ENCODE data around the gene NR2E1.

NR2E1 gene

DNA sequence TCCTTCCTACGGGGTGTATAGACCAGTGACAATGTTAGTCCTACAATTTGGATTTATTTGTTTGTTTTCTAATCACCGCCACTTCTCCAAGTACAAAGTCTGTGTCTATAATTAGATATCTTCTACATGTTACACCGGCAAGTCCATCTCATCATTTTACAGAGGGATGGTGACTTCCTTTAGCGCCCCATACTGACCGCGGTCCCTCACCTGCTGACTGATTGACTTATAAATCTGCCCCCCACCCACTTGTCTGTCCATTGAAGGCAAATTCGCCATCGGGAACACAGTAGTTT is 8.9 kb upstream of the NR2E1 start:
- no peak for DNase-seq

GRCh38 chr6:108157234-108157980 is 8.4 kb upstream of the NR2E1 start:
- DNase-seq: no peak

GRCh38 chr6:108157981-108158525 is 7.8 kb upstream of the NR2E1 start:
- no peak for DNase-seq

DNA sequence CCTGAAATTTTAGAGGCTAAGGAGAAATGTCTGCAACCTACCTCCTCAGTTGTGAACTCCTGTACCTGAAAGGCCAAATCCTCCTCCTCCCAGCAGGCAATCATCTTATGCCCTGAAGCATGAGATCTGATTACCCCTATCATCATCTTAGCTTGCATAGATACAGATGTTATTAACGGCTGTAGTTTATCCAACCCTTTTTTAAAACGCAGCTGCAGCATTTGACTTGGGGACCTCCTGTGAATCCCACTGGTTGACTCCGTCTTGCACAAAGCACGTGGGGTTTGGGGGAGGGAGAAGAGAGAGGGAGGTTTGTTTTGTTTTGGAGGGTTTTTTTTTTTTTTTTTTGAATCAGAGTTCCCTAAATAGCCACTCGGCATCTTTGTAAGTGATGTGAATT is 5.8 kb upstream of the NR2E1 start:
- DNase-seq: no peak

GRCh38 chr6:108161724-108162282 is 4.0 kb upstream of the NR2E1 start:
- no peak for DNase-seq

DNA sequence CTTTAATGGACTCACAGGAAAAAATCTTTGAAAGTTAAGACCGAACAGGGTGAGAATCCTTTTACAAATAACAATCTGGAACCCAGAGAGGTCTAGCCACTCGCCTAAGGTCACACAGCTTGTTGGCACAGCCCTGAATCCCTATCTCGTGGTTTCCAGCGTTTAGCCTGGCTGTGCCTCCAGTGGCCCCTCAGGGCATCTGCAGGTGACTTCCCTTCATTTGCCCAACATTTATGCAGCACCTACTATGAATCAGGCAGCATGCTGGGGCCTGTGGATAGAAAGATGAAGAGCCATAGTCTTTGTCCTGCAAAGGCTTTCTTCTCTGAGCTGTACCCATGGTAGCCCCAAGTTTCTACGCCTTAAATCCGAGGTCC is 2.6 kb upstream of the NR2E1 start:
- DNase-seq: no peak

GRCh38 chr6:108163644-108164542 is 1.9 kb upstream of the NR2E1 start:
- DNase-seq: no peak

DNA sequence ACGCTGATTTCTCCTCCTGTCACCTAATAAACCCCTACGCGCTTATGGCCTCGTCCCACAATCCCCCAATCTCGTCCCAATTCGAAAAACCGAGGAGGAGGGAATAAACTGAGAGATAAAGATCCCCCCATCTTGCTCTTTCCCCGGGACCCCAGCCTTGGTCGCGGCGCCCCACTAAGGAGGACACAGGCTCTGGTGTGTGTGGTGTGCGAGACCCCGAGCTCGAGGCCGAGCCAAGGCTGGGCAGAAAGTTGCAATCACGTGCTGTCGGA is 1.3 kb upstream of the NR2E1 start:
- DNase-seq: no peak

DNA sequence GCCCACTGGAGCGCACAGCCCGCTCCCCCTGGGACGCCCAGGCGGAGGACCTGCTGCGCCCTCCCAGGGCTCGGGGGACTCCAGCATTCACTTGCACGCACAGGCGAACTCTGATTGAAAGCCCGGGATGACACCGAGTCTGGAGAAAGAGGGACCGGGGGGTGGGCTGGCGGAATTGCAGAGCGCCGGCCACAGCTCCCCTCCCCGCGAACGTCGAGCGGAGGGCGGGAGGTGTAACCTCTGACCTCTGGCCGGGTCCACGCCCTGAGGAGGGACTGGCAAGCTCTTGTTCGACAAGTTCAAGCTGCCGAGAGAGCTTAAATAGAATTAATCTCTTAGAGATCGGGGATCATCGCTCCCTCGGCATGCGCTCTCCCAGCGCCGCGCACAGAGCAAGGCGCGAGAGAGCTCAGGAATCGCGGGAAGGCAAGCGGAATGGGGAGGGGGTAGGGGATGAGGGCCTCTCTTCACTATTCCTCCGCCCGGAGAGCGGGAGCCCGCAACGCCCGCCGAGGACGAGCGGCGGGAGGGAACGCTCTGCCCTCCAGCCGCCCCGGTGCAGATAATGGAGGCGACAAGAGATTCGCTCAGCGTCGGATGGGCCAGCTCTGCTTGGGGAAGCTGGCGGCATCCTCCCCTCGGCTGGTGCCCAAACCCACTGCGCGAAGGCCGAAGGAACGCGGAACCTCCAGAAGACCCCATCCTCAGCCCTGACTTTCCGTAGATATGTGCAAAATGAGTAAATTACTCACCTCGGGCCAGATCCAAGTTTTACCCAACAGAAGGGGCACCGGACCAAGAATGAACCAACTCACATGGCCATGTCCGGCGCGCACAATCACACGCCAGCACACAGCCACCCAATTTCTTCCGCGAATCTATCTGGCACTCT is 761 bp upstream of the NR2E1 start:
- no peak for DNase-seq

- DNase-seq: no peak
Observed at GRCh38 chr6:108166664-108167448, 1.0 kb downstream of the NR2E1 start.

DNA sequence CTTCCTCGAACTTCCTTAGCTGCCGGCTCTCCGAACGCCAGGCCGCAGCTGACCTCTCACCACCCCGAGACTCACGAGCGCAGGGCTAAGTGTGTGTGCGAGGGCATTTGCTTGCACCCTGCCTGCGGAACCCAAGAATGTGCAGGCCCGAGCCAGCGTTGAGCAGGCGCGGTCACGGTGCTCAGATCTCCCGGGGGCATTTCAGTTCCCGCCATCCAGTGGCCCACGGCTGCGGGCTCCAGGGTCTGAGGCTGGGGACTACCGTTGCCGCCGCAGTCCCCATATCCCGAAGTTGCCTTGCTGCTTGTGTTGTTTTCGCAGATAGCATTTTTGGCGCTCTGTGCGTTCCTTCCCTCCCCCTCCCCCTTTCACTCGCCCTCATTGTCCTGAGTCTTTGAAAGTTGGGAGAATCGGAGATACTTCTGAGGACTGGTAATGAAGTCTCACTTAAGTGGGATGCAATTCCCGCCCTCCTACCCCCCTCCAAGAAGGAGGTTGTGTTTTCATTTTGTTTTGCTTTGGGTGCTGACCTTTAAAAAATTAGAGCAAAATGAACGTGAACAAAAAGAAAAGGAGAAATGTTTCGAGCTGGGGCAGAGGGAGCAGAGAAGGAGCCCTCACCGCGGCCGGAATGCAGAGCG is 1.7 kb downstream of the NR2E1 start:
- no peak for DNase-seq

- no peak for DNase-seq
Observed at GRCh38 chr6:108168090-108168463, 2.3 kb downstream of the NR2E1 start.

- DNase-seq: no peak
Observed at GRCh38 chr6:108168501-108169463, 3.0 kb downstream of the NR2E1 start.

DNA sequence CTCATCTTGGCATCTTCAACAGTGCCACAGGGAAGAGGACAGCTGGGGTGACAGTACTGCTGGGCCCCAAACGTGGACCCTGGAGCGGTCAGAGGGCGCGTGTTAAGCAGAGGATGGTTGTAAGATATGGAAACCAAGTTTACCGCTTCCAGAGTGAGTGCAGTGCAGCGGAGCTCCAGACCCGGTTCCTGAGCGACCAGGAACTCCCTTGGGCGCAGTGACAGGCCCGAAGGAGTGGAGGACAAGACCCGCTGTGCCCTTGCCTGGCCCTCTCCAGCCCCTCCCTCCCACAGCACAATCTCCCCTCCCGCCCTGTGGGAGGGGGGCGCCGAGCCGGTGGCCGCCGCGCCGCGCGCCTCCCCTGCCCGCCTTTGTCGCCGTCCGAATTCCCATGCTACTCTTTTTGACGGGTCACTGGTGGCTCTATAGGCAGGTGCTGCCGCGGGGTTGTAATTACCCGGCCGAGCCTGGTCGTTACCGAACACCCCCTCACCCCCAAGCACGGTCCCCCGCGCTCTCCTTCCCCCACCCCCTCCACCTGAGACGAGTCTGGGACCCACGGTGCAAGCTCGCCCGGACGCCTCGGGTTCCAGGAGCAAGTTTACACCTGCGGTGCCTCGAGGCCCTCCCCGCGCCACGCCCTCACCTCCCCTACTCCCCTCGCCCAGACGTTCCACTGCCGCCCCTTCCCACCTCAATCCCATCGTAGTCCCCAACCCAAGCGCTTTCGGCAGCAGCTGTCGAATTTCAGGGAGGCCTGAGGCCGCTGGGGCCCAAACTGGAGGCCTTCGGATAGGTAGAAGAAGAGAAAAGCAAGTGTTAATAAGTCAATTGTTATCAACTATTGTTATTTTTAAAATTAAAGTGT is 3.9 kb downstream of the NR2E1 start:
- no peak for DNase-seq

DNA sequence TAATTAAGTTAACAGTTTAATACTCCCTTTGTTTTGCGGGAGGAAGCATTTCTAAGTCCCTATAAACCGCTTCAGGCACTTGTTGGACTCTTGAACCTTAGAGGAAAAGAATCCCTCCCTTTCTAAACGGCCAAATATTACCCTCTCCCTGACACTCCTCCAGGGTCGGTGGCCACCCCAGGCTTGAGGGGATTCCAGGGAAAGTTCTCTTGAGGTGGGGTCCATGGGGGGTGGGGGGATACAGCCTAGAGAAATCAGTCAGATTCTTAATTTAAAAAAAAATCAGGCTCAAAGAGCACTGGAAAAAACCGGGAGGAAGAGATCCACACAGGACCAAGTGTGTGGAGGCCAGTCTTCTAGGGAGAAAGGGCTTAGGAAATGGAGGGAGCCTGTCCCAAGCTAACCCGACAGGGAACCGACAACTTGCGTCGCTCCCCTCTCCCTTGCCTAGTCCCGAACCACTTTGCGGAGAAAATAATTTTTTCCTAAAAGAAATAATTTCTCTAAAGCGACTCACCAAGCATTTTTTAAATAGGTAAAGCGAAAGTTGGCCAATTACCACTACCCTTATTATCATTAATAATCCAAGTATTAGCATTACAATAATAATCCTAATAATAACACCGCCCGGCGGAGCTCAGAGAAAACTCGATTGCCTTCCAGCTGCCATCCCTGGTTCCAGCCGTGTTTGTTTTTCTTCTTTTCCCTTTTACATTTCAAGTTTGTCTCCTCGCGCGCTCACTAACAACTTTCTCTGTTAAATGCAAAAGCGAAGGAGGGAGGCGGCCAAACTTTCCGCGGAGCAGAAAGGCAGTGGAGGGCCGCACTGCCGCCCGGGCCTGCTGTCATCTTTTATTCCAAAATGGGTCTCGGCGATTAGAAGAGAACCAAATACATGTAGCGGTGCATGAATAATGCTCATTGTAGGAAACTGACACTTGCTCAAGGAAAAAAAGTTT is 4.8 kb downstream of the NR2E1 start:
- no peak for DNase-seq

- DNase-seq: no peak
Observed at GRCh38 chr6:108171291-108171917, 5.6 kb downstream of the NR2E1 start.

- no peak for DNase-seq
Observed at GRCh38 chr6:108171918-108172516, 6.2 kb downstream of the NR2E1 start.
